ENCODE data around the gene FOXP1. TPM values are rescaled to one million over a fixed set of nuclear protein-coding genes. Genes with fewer than 3 reads are reported as not detected.

The FOXP1 gene
- total and polyA plus RNA-seq, 2 donors (not counting 1 experiment from before 2014, with no cell fraction given): 70.3 to 101 TPM

GRCh38 chr3:71148455-71149060 lies 435.0 kb downstream of the FOXP1 start:
- H3K36me3 ChIP-seq (ENCODE audit: control insufficient read depth, insufficient read depth, low read length): no peaks in the 10 kb centered on the region
- no peaks in the 10 kb centered on the region for H4K20me1 ChIP-seq (ENCODE audit: control insufficient read depth, extremely low read depth, insufficient read depth, low read length)
- no peak overlapping the region for H2AFZ ChIP-seq (ENCODE audit: low read length)
- no peaks in the 10 kb centered on the region for H3K79me2 ChIP-seq (ENCODE audit: control insufficient read depth, insufficient read depth, low read length)
- no peak overlapping the region for H3K9ac ChIP-seq (ENCODE audit: insufficient read depth, low read length)
- H3K4me1 ChIP-seq (ENCODE audit: control insufficient read depth, extremely low read depth, insufficient read depth, low read length): no peaks in the 10 kb centered on the region
- no peaks in the 10 kb centered on the region for H3K9me3 ChIP-seq (ENCODE audit: control insufficient read depth, insufficient read depth, low read depth, low read length)
- H3K27me3 ChIP-seq (ENCODE audit: control insufficient read depth, insufficient read depth, low read length): no peaks in the 10 kb centered on the region
- no peak overlapping the region for H3K4me2 ChIP-seq (ENCODE audit: extremely low read depth, insufficient read depth, low read length)
- H3K4me3 ChIP-seq (replicated peaks in 1 of 4; ENCODE audit: control extremely low read depth in 1 of 4, insufficient read depth in 1 of 4, low read depth in 3 of 4, low read length in 4 of 4): no peak overlapping the region
- TF ChIP-seq EZH2 (IDR thresholded peaks at IDR 0.05; ENCODE audit: low read length, missing control alignments) (no peak), CTCF (conservative IDR thresholded peaks at IDR 0.05 in 1 of 2, IDR thresholded peaks at IDR 0.05 in 1 of 2; ENCODE audit: low read depth in 1 of 2, low read length in 2 of 2) (no peak)
- DNase-seq (ENCODE audit: low read depth in 2 of 2): no peak
- no peak overlapping the region for H3K27ac ChIP-seq (ENCODE audit: insufficient read depth, low read length)

DNA sequence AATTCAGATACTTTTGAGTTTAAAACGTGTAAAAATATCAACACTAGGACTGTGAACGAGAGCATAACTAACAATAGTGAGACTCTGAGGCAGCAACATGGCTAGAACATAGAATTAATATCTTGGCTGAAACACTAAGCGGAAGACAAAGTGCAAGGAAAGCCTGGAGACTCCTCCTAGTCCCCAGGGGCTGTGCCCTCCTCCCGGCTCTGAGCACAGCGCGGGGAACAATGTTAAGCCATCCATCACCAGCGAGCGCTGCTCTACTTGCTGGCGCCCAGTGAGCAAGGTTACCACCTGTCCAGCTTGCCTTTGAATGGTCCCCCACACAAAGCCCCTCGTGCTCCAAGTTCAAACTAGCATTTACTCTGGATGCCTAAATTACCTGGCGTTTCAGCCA lies 436.9 kb downstream of the FOXP1 start:
- no peaks in the 10 kb centered on the region for H3K9me3 ChIP-seq (ENCODE audit: control insufficient read depth, insufficient read depth, low read depth, low read length)
- H3K4me3 ChIP-seq (replicated peaks in 1 of 4; ENCODE audit: control extremely low read depth in 1 of 4, insufficient read depth in 1 of 4, low read depth in 3 of 4, low read length in 4 of 4): no peak overlapping the region
- H3K9ac ChIP-seq (ENCODE audit: insufficient read depth, low read length): no peak overlapping the region
- H3K27me3 ChIP-seq (ENCODE audit: control insufficient read depth, insufficient read depth, low read length): no peaks in the 10 kb centered on the region
- no peak overlapping the region for H3K4me2 ChIP-seq (ENCODE audit: extremely low read depth, insufficient read depth, low read length)
- no peaks in the 10 kb centered on the region for H3K36me3 ChIP-seq (ENCODE audit: control insufficient read depth, insufficient read depth, low read length)
- H2AFZ ChIP-seq (ENCODE audit: low read length): no peak overlapping the region
- DNase-seq (ENCODE audit: low read depth in 2 of 2): no peak
- H4K20me1 ChIP-seq (ENCODE audit: control insufficient read depth, extremely low read depth, insufficient read depth, low read length): no peaks in the 10 kb centered on the region
- no peaks in the 10 kb centered on the region for H3K79me2 ChIP-seq (ENCODE audit: control insufficient read depth, insufficient read depth, low read length)
- TF ChIP-seq EZH2 (IDR thresholded peaks at IDR 0.05; ENCODE audit: low read length, missing control alignments) (no peak), CTCF (conservative IDR thresholded peaks at IDR 0.05 in 1 of 2, IDR thresholded peaks at IDR 0.05 in 1 of 2; ENCODE audit: low read depth in 1 of 2, low read length in 2 of 2) (no peak)
- H3K27ac ChIP-seq (ENCODE audit: insufficient read depth, low read length): no peak overlapping the region
- H3K4me1 ChIP-seq (ENCODE audit: control insufficient read depth, extremely low read depth, insufficient read depth, low read length): no peaks in the 10 kb centered on the region

GRCh38 chr3:71145954-71146353 lies 437.6 kb downstream of the FOXP1 start:
- TF ChIP-seq EZH2 (IDR thresholded peaks at IDR 0.05; ENCODE audit: low read length, missing control alignments) (no peak), CTCF (conservative IDR thresholded peaks at IDR 0.05 in 1 of 2, IDR thresholded peaks at IDR 0.05 in 1 of 2; ENCODE audit: low read depth in 1 of 2, low read length in 2 of 2) (no peak)
- H3K9me3 ChIP-seq (ENCODE audit: control insufficient read depth, insufficient read depth, low read depth, low read length): no peaks in the 10 kb centered on the region
- H2AFZ ChIP-seq (ENCODE audit: low read length): no peak overlapping the region
- H3K9ac ChIP-seq (ENCODE audit: insufficient read depth, low read length): no peak overlapping the region
- no peak overlapping the region for H3K27ac ChIP-seq (ENCODE audit: insufficient read depth, low read length)
- no peak overlapping the region for H3K4me3 ChIP-seq (replicated peaks in 1 of 4; ENCODE audit: control extremely low read depth in 1 of 4, insufficient read depth in 1 of 4, low read depth in 3 of 4, low read length in 4 of 4)
- H3K36me3 ChIP-seq (ENCODE audit: control insufficient read depth, insufficient read depth, low read length): no peaks in the 10 kb centered on the region
- H3K79me2 ChIP-seq (ENCODE audit: control insufficient read depth, insufficient read depth, low read length): no peaks in the 10 kb centered on the region
- H3K4me1 ChIP-seq (ENCODE audit: control insufficient read depth, extremely low read depth, insufficient read depth, low read length): no peaks in the 10 kb centered on the region
- no peaks in the 10 kb centered on the region for H3K27me3 ChIP-seq (ENCODE audit: control insufficient read depth, insufficient read depth, low read length)
- no peaks in the 10 kb centered on the region for H4K20me1 ChIP-seq (ENCODE audit: control insufficient read depth, extremely low read depth, insufficient read depth, low read length)
- no peak overlapping the region for H3K4me2 ChIP-seq (ENCODE audit: extremely low read depth, insufficient read depth, low read length)
- no peak for DNase-seq (ENCODE audit: low read depth in 2 of 2)

Data from fibroblast of lung (primary cell).